Cardiac septum (tissue), 1 donor: Measurements from ENCODE around the gene PIGL. TPM values are rescaled to one million over a fixed set of nuclear protein-coding genes. Genes with fewer than 3 reads are reported as not detected.
A peak's percentile ranks its signal among the peaks of the same experiment; 100 is the strongest.
"Not testable (repeated sequence)": the region's sequence is repeated elsewhere in the genome, so short reads cannot be mapped to it uniquely, and the experiment has no call there.

Experiments
- DNase-seq: peaks from one replicate; pipeline ENCODE4 v3.0.0-alpha.2; 2020; ENCODE audit warnings: low spot score
- intact Hi-C: fragments of 100-400 bp; cut with DNase I; formaldehyde crosslinking; loops from one replicate; pipeline ENCODE4 v1.14.0; 2022
- total RNA-seq: library from RNA; stranded (reverse); fragmentation: NEBNext Ultra II Directional; extraction: Animal tissue kit (Norgen Biotek cat#: 25700); gene quantifications from one replicate; pipeline ENCODE4 v1.2.1, GENCODE V29; 2021
- donor health status: DM: no; HTN: no; CAD: no.

The PIGL gene
- total RNA-seq, 1 donor from 2014 or later: 9.9 TPM

- peak; percentile 96 for DNase-seq
- intact Hi-C loops: loop anchor here (5.0 kb wide), 1 partner anchor 72 kb away; no protein-coding TSS in a partner anchor
Observed at GRCh38 chr17:16215273-16215964, 1.6 kb upstream of the PIGL start, which contains the start of gene NCOR1. TSS of gene NCOR1 (minus strand) at chr17:16215534. CDS start at chr17:16194569, 20,965 bp downstream.

GRCh38 chr17:16215965-16216316, 1.1 kb upstream of the PIGL start:
- peak; percentile 76 for DNase-seq
- intact Hi-C loops: loop anchor here (5.0 kb wide), 1 partner anchor 71 kb away; no protein-coding TSS in a partner anchor

- not testable (repeated sequence) for DNase-seq
- intact Hi-C loops: loop anchor here (5.0 kb wide), 1 partner anchor 71 kb away; no protein-coding TSS in a partner anchor
Observed at GRCh38 chr17:16216341-16217001, 539 bp upstream of the PIGL start.

GRCh38 chr17:16222406-16222805, 5.4 kb downstream of the PIGL start:
- no peak for DNase-seq
- intact Hi-C loops: no loop called here

- DNase-seq, intact Hi-C loops: not testable (repeated sequence)
Observed at GRCh38 chr17:16229912-16230561, 13.0 kb downstream of the PIGL start.

GRCh38 chr17:16232391-16232790, 15.4 kb downstream of the PIGL start:
- no peak for DNase-seq
- intact Hi-C loops: no loop called here

- intact Hi-C loops: no loop called here
- no peak for DNase-seq
Observed at GRCh38 chr17:16239931-16240330, 22.9 kb downstream of the PIGL start.

- no peak for DNase-seq
- intact Hi-C loops: no loop called here
Observed at GRCh38 chr17:16241906-16242399, 24.9 kb downstream of the PIGL start.

GRCh38 chr17:16243385-16243784, 26.4 kb downstream of the PIGL start:
- intact Hi-C loops: no loop called here
- DNase-seq: no peak

GRCh38 chr17:16243801-16244567, 27.0 kb downstream of the PIGL start:
- no peak for DNase-seq
- intact Hi-C loops: no loop called here

GRCh38 chr17:16247586-16247984, 30.6 kb downstream of the PIGL start:
- DNase-seq: no peak
- intact Hi-C loops: no loop called here

- intact Hi-C loops: no loop called here
- no peak for DNase-seq
Observed at GRCh38 chr17:16250635-16251034, 33.6 kb downstream of the PIGL start.

- intact Hi-C loops: no loop called here
- no peak for DNase-seq
Observed at GRCh38 chr17:16251043-16251442, 34.0 kb downstream of the PIGL start.

- intact Hi-C loops: no loop called here
- DNase-seq: no peak
Observed at GRCh38 chr17:16251556-16251955, 34.5 kb downstream of the PIGL start.

GRCh38 chr17:16254773-16255400, 37.9 kb downstream of the PIGL start:
- intact Hi-C loops: no loop called here
- no peak for DNase-seq

- intact Hi-C loops: no loop called here
- peak; percentile 76 for DNase-seq
Observed at GRCh38 chr17:16255481-16255921, 38.5 kb downstream of the PIGL start.

- DNase-seq: no peak
- intact Hi-C loops: no loop called here
Observed at GRCh38 chr17:16258901-16259300, 41.9 kb downstream of the PIGL start.

GRCh38 chr17:16259926-16260325, 42.9 kb downstream of the PIGL start:
- DNase-seq: no peak

GRCh38 chr17:16261049-16261448, 44.0 kb downstream of the PIGL start:
- intact Hi-C loops: no loop called here
- no peak for DNase-seq

More at GRCh38 chr17:16259926-16260325, 42.9 kb downstream of the PIGL start:
- intact Hi-C loops: no loop called here
